Measurements from ENCODE around the gene EEPD1.

EEPD1 gene

DNA sequence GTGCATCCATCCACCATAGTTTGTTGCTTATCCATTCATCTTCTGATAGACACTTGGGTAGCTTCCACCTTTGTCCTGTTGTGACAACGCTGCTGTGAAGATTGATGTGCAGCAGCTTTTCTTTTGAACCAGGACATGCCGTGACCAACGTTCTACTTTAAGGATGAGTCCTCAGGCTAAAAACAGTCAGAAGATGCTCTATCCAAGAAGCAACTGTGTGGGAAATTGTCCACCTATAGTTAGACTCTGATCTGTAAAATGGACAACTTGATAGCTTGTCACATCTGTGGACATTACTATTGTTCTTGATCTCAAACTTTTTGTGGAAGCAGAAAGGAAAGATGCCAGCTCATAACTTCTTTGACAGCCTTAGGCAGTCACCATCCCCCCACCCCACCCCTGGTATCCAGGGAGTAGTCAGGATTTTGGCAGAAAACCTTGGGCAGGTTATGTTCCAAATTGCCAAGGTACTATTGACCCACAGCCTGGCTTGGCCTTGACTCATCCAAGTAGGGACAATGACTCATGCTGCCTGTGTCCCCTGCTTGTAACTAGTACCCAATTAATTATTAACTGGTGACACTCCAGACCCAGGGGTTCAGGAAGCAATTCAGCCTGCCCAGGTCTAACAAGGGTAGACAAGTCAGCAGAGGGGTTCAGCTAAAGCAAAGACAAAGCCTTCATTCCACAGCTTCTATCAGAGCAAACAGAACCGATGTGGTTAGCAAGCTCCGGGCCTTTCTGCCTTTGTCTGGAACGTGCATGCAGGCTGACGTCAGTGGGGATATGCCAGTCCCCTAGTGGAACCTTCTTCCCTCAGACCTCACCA, 137.0 kb downstream of the EEPD1 start:
- no peak for ATAC-seq
- no peak for TF ChIP-seq ZC3H10 (CRISPR knock-in tag; IDR thresholded peaks at IDR 0.05)
- TF ChIP-seq ZNF565 (CRISPR knock-in tag; conservative IDR thresholded peaks at IDR 0.05; ENCODE audit: low read depth): no peak
- no peak for TF ChIP-seq TCF4 (CRISPR knock-in tag; IDR thresholded peaks at IDR 0.05; ENCODE audit: borderline replicate concordance)
- TF ChIP-seq, protein P1, sequence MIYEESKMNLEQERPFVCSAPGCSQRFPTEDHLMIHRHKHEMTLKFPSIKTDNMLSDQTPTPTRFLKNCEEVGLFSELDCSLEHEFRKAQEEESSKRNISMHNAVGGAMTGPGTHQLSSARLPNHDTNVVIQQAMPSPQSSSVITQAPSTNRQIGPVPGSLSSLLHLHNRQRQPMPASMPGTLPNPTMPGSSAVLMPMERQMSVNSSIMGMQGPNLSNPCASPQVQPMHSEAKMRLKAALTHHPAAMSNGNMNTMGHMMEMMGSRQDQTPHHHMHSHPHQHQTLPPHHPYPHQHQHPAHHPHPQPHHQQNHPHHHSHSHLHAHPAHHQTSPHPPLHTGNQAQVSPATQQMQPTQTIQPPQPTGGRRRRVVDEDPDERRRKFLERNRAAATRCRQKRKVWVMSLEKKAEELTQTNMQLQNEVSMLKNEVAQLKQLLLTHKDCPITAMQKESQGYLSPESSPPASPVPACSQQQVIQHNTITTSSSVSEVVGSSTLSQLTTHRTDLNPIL (CRISPR knock-in tag; IDR thresholded peaks at IDR 0.05; ENCODE audit: low read depth): no peak
- no peak for TF ChIP-seq ESRRG (CRISPR knock-in tag; IDR thresholded peaks at IDR 0.05)
- TF ChIP-seq, protein P2, sequence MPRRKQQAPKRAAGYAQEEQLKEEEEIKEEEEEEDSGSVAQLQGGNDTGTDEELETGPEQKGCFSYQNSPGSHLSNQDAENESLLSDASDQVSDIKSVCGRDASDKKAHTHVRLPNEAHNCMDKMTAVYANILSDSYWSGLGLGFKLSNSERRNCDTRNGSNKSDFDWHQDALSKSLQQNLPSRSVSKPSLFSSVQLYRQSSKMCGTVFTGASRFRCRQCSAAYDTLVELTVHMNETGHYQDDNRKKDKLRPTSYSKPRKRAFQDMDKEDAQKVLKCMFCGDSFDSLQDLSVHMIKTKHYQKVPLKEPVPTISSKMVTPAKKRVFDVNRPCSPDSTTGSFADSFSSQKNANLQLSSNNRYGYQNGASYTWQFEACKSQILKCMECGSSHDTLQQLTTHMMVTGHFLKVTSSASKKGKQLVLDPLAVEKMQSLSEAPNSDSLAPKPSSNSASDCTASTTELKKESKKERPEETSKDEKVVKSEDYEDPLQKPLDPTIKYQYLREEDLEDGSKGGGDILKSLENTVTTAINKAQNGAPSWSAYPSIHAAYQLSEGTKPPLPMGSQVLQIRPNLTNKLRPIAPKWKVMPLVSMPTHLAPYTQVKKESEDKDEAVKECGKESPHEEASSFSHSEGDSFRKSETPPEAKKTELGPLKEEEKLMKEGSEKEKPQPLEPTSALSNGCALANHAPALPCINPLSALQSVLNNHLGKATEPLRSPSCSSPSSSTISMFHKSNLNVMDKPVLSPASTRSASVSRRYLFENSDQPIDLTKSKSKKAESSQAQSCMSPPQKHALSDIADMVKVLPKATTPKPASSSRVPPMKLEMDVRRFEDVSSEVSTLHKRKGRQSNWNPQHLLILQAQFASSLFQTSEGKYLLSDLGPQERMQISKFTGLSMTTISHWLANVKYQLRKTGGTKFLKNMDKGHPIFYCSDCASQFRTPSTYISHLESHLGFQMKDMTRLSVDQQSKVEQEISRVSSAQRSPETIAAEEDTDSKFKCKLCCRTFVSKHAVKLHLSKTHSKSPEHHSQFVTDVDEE (CRISPR knock-in tag; IDR thresholded peaks at IDR 0.05): no peak
- no peak for TF ChIP-seq BACH2 (CRISPR knock-in tag; IDR thresholded peaks at IDR 0.05; ENCODE audit: borderline replicate concordance)
- TF ChIP-seq, protein P3, sequence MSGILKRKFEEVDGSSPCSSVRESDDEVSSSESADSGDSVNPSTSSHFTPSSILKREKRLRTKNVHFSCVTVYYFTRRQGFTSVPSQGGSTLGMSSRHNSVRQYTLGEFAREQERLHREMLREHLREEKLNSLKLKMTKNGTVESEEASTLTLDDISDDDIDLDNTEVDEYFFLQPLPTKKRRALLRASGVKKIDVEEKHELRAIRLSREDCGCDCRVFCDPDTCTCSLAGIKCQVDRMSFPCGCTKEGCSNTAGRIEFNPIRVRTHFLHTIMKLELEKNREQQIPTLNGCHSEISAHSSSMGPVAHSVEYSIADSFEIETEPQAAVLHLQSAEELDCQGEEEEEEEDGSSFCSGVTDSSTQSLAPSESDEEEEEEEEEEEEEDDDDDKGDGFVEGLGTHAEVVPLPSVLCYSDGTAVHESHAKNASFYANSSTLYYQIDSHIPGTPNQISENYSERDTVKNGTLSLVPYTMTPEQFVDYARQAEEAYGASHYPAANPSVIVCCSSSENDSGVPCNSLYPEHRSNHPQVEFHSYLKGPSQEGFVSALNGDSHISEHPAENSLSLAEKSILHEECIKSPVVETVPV (CRISPR knock-in tag; IDR thresholded peaks at IDR 0.05): no peak
- TF ChIP-seq, protein P4, sequence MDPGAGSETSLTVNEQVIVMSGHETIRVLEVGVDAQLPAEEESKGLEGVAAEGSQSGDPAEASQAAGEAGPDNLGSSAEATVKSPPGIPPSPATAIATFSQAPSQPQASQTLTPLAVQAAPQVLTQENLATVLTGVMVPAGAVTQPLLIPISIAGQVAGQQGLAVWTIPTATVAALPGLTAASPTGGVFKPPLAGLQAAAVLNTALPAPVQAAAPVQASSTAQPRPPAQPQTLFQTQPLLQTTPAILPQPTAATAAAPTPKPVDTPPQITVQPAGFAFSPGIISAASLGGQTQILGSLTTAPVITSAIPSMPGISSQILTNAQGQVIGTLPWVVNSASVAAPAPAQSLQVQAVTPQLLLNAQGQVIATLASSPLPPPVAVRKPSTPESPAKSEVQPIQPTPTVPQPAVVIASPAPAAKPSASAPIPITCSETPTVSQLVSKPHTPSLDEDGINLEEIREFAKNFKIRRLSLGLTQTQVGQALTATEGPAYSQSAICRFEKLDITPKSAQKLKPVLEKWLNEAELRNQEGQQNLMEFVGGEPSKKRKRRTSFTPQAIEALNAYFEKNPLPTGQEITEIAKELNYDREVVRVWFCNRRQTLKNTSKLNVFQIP (CRISPR knock-in tag; IDR thresholded peaks at IDR 0.05; ENCODE audit: borderline replicate concordance, low read depth): no peak
- no peak for TF ChIP-seq PPARA (CRISPR knock-in tag; IDR thresholded peaks at IDR 0.05; ENCODE audit: borderline replicate concordance)
- TF ChIP-seq CSDC2 (CRISPR knock-in tag; IDR thresholded peaks at IDR 0.05): no peak
- TF ChIP-seq RARB (CRISPR knock-in tag; IDR thresholded peaks at IDR 0.05): no peak
- no peak for TF ChIP-seq ZNF8 (CRISPR knock-in tag; IDR thresholded peaks at IDR 0.05)
- TF ChIP-seq ISL1 (CRISPR knock-in tag; IDR thresholded peaks at IDR 0.05): no peak
- no peak for TF ChIP-seq ZNF70 (CRISPR knock-in tag; IDR thresholded peaks at IDR 0.05)
- TF ChIP-seq GLIS3 (CRISPR knock-in tag; IDR thresholded peaks at IDR 0.05): no peak

DNA sequence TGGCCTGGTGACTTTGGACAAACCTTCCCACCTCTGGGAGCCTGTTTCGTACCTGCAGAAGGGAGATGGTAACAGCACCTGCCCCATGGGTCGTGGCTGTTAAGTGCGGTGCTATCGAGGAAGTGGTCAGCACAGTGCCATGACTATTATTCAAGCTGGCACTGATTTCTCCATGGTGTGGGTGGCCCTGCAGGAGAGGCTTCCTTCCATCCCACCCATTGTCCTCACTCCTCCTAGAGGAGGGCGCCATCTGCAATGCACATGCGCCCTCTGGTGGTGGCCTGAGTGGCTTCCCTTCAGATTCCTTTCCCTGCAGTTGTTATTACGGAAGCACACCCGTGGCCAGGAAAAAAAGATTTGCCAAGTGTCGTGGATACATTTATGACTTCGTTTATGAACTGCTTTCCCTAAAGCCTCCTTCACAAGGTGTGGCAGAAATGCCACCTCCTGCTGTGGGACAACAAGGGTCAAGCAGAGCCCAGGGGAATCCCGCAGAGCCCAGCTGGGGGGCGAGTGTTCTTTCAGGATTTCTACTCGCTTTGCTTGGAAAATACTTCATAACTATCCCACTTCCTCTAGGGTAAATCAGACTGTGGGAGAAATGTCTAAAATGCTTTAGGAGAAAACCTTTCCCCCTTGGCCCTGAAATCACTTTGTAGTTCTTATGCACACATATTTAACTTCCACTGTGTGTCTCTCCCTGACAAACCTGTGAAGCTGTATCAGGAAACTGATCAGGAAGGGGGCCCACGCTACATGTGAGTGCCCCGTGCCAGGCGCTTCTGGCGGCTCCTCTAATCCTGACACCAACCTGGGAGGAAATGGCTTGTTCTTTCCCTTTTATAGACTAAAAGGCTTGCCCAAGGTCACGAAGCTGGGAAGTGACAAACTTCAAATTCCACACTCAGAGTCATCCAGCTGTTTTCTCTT, 138.6 kb downstream of the EEPD1 start:
- ATAC-seq: peak; percentile 98
- TF ChIP-seq ZNF565 (CRISPR knock-in tag; conservative IDR thresholded peaks at IDR 0.05; ENCODE audit: low read depth) (no peak), RARB (CRISPR knock-in tag; IDR thresholded peaks at IDR 0.05) (no peak), ISL1 (CRISPR knock-in tag; IDR thresholded peaks at IDR 0.05) (no peak), ESRRG (CRISPR knock-in tag; IDR thresholded peaks at IDR 0.05) (no peak), ZNF70 (CRISPR knock-in tag; IDR thresholded peaks at IDR 0.05) (no peak), TCF4 (CRISPR knock-in tag; IDR thresholded peaks at IDR 0.05; ENCODE audit: borderline replicate concordance) (no peak), GLIS3 (CRISPR knock-in tag; IDR thresholded peaks at IDR 0.05) (no peak), ZFP3 (CRISPR knock-in tag; IDR thresholded peaks at IDR 0.05) (no peak), BACH2 (CRISPR knock-in tag; IDR thresholded peaks at IDR 0.05; ENCODE audit: borderline replicate concordance) (no peak), TOX (CRISPR knock-in tag; IDR thresholded peaks at IDR 0.05; ENCODE audit: borderline replicate concordance) (no peak), OSR1 (CRISPR knock-in tag; IDR thresholded peaks at IDR 0.05) (no peak), ARNTL (CRISPR knock-in tag; IDR thresholded peaks at IDR 0.05; ENCODE audit: borderline replicate concordance, low read depth) (no peak), ZNF8 (CRISPR knock-in tag; IDR thresholded peaks at IDR 0.05) (no peak)
- TF ChIP-seq, protein P3 (CRISPR knock-in tag; IDR thresholded peaks at IDR 0.05): no peak
- TF ChIP-seq, protein P2 (CRISPR knock-in tag; IDR thresholded peaks at IDR 0.05): no peak
- TF ChIP-seq, protein P1 (CRISPR knock-in tag; IDR thresholded peaks at IDR 0.05; ENCODE audit: low read depth): no peak

Data from SK-N-SH treated with all-trans-retinoic acid at 6 μM for 48 hours (cell line).